Ovary (tissue), 9 donors: Measurements from ENCODE around the gene GRM3. TPM values are rescaled to one million over a fixed set of nuclear protein-coding genes. Genes with fewer than 3 reads are reported as not detected.

Experiments used
- DNase-seq, 5 donors: peaks; one replicate each; pipeline ENCODE4 v3.0.0-alpha.2; 2019 to 2020
- H3K27ac ChIP-seq, 2 donors: fragments of 200-600 bp; one replicate each; pipeline versions ENCODE4 v1.5.1 to v1.8.0; 2019 to 2022
- H3K27me3 ChIP-seq: fragments of 200-600 bp; one replicate; pipeline ENCODE4 v1.8.0; 2022
- H3K36me3 ChIP-seq: fragments of 200-600 bp; sonication (generic); one replicate; pipeline ENCODE4 v1.5.1; 2019
- H3K4me1 ChIP-seq: one replicate; pipeline ENCODE4 v1.8.1; 2013; ENCODE audit warnings: mild to moderate bottlenecking, moderate library complexity; ENCODE audit not compliant: insufficient read depth
- H3K4me3 ChIP-seq: fragments of 200-600 bp; sonication (generic); one replicate; pipeline ENCODE4 v1.5.1; 2017
- H3K9me3 ChIP-seq, 2 donors: fragments of 200-600 bp in 1 of 2; sonication (generic) in 1 of 2; one replicate each; pipeline versions ENCODE4 v1.5.1 to v1.8.1; 2013 to 2019; ENCODE audit warnings: mild to moderate bottlenecking in 1 of 2, moderate library complexity in 1 of 2
- EP300 ChIP-seq: sonication (generic); formaldehyde crosslinking; IDR thresholded peaks from one replicate; pipeline ENCODE4 v1.6.1; 2017; ENCODE audit warnings: antibody characterized with exemption
- POLR2A ChIP-seq: fragments of 450-650 bp; IDR thresholded peaks from one replicate; pipeline ENCODE4 v1.6.1; 2017; ENCODE audit warnings: antibody characterized with exemption, mild to moderate bottlenecking, moderate library complexity
- WGBS, 3 donors: extraction: QIAGEN DNeasy Blood & Tissue Kit in 1 of 3; methylation state at CpG; one replicate each; pipeline versions ENCODE4 v1.1.5 to v1.1.7; 2013 to 2017; 5-methylcytosine and 5-hydroxymethylcytosine counted together
- intact Hi-C, 4 donors: fragments of 100-400 bp; cut with DNase I; formaldehyde crosslinking; loops; one replicate each; pipeline versions ENCODE4 v1.11.0 to v1.15.1; 2022 to 2023
- polyA plus RNA-seq, 2 donors: library from polyadenylated mRNA; stranded (reverse); fragments of 200-250 nt in 1 of 2; fragments of 350-450 nt in 1 of 2; fragmentation: Illumina TruSeq in 1 of 2; extraction: RNeasy Lipid Tissue Mini Kit (QIAGEN cat#74804) in 1 of 2; gene quantifications; one replicate each; pipeline ENCODE4 v1.2.3, GENCODE V29; 2013 to 2014
- total RNA-seq, 7 donors: library from RNA; depleted of rRNA in 2 of 7; stranded (reverse); fragments of >200 nt in 2 of 7; fragmentation: NEBNext Ultra II Directional in 3 of 7; extraction: Animal tissue kit (Norgen Biotek cat#: 25700) in 3 of 7; gene quantifications; one replicate each; pipeline versions ENCODE4 v1.1.0 to v1.2.4, GENCODE V29; 2016 to 2023
- TF ChIP-seq, protein P1 (sequence below), 3 donors: fragments of 450-650 bp in 2 of 3; fragments of 200-600 bp in 1 of 3; IDR thresholded peaks; one replicate each; pipeline versions ENCODE4 v1.5.1 to v1.8.0; 2016 to 2022; ENCODE audit warnings: antibody characterized with exemption in 3 of 3, mild to moderate bottlenecking in 1 of 3
- donor health status: DM: no; HTN: no; CAD: no; lungs with moderate emphysema.
- donor health status: DM: no; HTN: no; CAD: no.
- donor health status: Bipolar disorder and iron deficiency.
- donor health status: DM: yes; HTN: yes; CAD: no.
- donor health status: DM: no; HTN: no; CAD: no.
- donor health status: DM: yes; HTN: yes; CAD: no.

GRM3 gene
- total and polyA plus RNA-seq, 9 donors, result 0.10 to 0.11 TPM; not detected in 7

GRCh38 chr7:86908948-86909347 is 265.2 kb downstream of the GRM3 start:
- Histone ChIP-seq H3K36me3 (no peaks in the 10 kb centered on the region), H3K4me3 (no peak overlapping the region), H3K4me1 (no peaks in the 10 kb centered on the region), H3K27me3 (no peaks in the 10 kb centered on the region), H3K9me3 (no peaks in the 10 kb centered on the region), H3K27ac (no peak overlapping the region)
- TF ChIP-seq, protein P1, sequence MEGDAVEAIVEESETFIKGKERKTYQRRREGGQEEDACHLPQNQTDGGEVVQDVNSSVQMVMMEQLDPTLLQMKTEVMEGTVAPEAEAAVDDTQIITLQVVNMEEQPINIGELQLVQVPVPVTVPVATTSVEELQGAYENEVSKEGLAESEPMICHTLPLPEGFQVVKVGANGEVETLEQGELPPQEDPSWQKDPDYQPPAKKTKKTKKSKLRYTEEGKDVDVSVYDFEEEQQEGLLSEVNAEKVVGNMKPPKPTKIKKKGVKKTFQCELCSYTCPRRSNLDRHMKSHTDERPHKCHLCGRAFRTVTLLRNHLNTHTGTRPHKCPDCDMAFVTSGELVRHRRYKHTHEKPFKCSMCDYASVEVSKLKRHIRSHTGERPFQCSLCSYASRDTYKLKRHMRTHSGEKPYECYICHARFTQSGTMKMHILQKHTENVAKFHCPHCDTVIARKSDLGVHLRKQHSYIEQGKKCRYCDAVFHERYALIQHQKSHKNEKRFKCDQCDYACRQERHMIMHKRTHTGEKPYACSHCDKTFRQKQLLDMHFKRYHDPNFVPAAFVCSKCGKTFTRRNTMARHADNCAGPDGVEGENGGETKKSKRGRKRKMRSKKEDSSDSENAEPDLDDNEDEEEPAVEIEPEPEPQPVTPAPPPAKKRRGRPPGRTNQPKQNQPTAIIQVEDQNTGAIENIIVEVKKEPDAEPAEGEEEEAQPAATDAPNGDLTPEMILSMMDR (IDR thresholded peaks at IDR 0.05), result no peak
- TF ChIP-seq POLR2A (no peak), EP300 (no peak)
- WGBS, 3 donors, result 9 to 46% (median 18%) methylated on average over 1 of the region's 1 CpG
- intact Hi-C loops, result no loop called here
- DNase-seq, result no peak

DNA sequence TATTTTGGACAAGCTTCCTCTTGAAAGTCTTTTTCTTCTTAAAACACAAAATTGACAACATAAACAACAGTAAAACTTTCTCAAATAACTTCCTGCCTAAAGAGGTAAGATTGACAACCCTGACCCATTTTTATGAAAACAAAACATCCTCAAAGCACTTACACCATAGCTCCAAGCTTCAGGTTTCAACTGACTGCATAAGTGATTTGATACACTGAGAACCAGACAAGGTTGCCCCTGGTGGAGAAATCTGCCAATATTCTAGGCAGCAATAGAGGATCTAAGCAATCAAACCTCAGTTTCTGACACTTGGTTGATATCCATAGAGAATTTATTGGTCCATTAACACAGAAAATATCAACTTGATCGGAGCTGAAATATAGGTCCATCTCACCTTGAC is 267.9 kb downstream of the GRM3 start:
- no peak for DNase-seq
- Histone ChIP-seq H3K27me3 (no peaks in the 10 kb centered on the region), H3K4me1 (no peaks in the 10 kb centered on the region), H3K27ac (no peak overlapping the region), H3K9me3 (no peaks in the 10 kb centered on the region), H3K4me3 (no peak overlapping the region), H3K36me3 (no peaks in the 10 kb centered on the region)
- TF ChIP-seq, protein P1 (IDR thresholded peaks at IDR 0.05), result no peak
- no peak for TF ChIP-seq EP300
- no peak for TF ChIP-seq POLR2A
- intact Hi-C loops, result no loop called here
- 87 to 91% (median 90%) methylated on average over 1 of the region's 1 CpG for WGBS, 3 donors

- WGBS, 3 donors, result 51 to 66% (median 54%) methylated on average over 4 of the region's 4 CpGs
- TF ChIP-seq, protein P1 (IDR thresholded peaks at IDR 0.05), result no peak
- TF ChIP-seq EP300 (no peak), POLR2A (no peak)
- intact Hi-C loops, result no loop called here
- Histone ChIP-seq H3K9me3 (no peaks in the 10 kb centered on the region), H3K27me3 (no peaks in the 10 kb centered on the region), H3K4me3 (no peak overlapping the region), H3K36me3 (no peaks in the 10 kb centered on the region), H3K4me1 (no peaks in the 10 kb centered on the region), H3K27ac (no peak overlapping the region)
- DNase-seq, result no peak
Measured at GRCh38 chr7:86913709-86914108, 270.0 kb downstream of the GRM3 start.
